ENCODE results near the gene C1QTNF4.
A peak's percentile ranks its signal among the peaks of the same experiment; 100 is the strongest.
"Not testable (repeated sequence)": the region's sequence is repeated elsewhere in the genome, so short reads cannot be mapped to it uniquely, and the experiment has no call there.

C1QTNF4 gene
- 0 to 0.24 (median 0.10) reads per million in 17 experiments for total RNA-seq

DNA sequence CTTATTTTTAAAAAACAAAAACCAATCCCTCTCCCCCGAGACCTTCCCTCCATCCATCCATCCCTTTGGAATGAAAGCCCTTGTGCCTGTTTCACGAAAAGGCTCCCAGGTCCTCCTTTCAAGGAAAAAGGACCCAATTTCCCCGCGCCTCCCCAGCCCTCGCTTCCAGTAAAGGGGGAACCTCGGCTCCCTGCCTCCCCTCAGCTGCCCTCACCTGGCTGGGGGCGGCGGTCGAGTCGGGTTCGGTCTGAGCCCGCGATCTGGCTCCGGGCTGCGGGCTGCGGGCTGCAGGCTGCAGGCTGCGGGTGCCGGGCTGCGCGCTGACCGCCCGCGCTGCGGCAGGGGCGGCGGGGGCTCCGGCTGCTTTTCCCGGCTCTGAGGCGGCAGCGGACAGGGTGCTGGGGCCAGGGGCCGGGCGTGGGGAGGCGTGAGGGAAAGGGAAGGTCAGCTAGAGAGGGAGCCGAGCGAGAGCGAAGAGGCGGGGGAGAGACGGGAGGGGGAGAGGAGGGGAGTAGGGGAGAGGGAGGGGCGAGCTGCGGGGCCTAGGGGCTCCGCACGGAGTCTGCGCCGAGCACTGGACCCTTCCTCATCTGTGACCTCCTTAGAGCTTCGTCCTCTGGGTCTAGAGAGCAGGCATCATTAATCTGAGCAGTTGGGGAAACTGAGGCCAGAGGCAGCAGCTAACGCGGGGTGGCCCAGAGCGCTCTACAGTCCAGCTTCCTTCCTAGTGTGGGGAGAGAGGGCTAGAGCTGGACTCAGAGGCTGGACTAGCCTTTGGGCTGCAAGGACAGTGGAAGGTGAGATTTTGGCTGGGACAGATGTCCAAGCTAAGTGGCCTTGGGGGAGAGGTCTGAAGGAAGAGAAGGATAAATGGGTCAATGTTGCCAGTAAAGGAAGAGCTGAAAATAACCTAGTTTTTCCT, at the start of gene C1QTNF4:
C1QTNF4 (minus strand) TSS at position 478 of the 922 bp plus-strand sequence. CDS start 3,601 bp downstream, outside the sequence.
- peak in 1 of 4 experiments; percentile 46 for DNase-seq

DNA sequence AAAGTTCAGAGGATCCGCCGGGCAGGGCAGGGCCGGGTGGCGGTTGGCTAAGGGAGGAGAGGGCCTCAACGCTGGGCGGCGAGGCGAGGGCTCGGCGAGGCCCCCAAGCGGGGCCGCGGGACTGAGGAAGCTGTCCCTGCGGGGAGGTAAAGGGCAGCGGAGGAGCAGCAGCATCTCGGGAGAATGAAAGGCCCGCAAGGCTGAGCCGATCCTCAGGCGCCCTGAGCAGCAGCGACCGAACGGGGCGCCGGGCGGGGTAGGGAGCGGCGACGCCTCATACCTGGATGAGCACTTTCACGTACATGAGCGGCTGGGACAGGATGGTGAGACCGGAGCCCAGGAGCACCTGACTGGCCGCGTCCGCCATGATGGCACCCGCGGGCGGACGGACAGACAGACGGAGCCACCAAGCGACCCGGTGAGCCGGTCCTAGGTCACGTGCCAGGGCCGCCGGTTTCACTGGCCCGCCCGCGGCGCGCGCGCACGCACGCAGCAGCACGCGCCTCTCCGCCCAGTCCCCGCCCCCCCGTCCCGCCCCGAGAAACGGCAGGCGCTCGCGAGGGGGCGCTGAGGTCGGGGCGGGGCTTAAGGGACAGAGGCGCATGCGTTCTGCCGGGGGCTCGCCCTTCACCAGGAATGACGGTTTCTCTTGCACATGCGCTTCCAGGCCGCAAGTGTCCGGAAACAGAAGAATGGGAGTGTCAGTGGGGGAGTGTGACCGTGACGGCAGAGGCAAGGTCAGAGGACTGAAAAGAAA, 48.1 kb upstream of the C1QTNF4 start, which contains the start of gene MTCH2:
MTCH2 (minus strand) TSS at position 461 of the 757 bp plus-strand sequence; CDS start at position 367, 94 bp downstream.
- DNase-seq = peak; percentile 99

- peak in 3 of 4 experiments; percentile 9 to 19 (median 14) for DNase-seq
These were observed 47.4 kb upstream of the C1QTNF4 start for GRCh38 chr11:47641600-47642098.

GRCh38 chr11:47640506-47640905, 46.3 kb upstream of the C1QTNF4 start:
- not testable (repeated sequence) for DNase-seq

- not testable (repeated sequence) for DNase-seq
These were observed 42.1 kb upstream of the C1QTNF4 start for GRCh38 chr11:47636331-47636730.

DNA sequence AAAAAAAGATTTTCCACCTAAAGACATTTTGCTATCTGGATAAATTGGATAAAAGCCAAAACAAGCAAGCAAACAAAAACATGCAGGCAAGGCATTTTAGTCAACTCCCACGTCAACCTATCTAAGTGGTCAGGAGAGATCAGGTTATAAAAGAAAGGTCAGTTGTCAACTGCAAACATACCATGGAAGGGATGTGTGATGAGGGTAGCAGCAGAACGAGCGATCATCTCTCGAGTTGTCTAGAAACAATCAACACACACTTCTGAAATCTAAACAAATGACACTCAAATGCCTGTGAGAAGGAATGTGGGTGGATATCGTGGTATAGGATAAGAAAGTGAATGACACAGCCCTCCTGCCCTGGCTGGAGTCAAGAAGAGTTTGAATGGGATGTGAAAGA, 37.3 kb upstream of the C1QTNF4 start:
- no peak for DNase-seq

DNA sequence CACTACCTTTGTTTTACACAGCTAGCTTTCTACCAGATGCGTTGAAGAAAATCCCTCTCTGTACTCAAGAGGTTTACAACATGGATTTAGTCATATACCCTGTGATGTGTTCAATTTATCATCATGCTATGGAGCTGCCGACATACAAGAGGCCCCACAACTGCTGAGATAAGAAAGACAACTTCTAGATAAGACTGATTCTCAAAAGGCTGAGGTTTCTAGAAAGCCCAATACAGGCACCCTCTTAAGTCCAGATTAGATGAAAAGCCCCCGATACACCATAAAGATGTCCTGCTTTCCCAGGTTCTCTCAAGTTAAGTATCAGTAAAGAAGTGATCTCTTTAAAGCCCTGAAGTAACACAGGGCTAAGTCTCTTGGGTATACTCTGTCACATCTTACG, 33.8 kb upstream of the C1QTNF4 start:
- DNase-seq = no peak

DNA sequence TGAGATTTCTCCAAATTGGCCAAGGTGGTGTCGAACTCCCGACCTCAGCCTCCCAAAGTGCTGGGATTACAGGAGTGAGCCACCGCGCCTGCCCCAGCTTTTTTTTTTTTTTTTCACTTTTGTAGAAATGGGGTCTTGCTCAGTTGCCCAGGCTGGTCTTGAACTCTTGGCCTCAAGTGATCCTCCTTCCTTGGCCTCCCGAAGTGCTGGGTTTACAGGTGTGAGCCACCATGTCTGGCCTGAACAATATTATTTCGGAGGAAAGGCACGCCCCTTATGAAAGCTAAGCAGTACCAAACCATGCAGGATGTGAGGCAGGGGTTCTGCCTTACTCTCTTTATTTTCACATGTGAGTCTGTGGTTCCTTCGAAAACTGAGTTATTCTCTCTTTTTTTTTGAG, 32.0 kb upstream of the C1QTNF4 start:
- DNase-seq = no peak

GRCh38 chr11:47620836-47621378, 26.7 kb upstream of the C1QTNF4 start:
- no peak for DNase-seq

GRCh38 chr11:47617417-47617809, 23.2 kb upstream of the C1QTNF4 start:
- DNase-seq = no peak

- peak; percentile 65 to 80 (median 72) for DNase-seq
These were observed 22.7 kb upstream of the C1QTNF4 start for GRCh38 chr11:47616726-47617416.

DNA sequence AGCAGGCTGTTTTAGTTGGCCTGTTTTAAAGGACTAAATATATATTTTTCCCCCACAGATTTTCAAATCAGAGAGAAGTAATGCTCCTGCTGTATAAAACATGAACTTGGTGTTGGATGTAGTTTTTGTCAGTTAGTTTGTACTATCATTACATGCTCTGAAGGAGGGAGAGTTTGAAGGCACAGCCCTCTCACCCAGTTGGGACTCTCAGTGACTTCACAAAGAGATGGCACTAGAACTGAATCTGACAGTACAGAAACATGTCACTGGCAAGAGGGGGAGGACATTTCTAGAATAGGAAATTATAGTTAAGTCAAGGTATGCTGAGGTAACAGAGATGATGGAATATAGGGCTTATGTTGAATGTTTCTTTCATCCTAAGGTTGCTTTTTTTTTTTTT, 21.0 kb upstream of the C1QTNF4 start:
- DNase-seq = no peak

- DNase-seq = peak; percentile 58 to 85 (median 74)
These were observed 17.2 kb upstream of the C1QTNF4 start for GRCh38 chr11:47611348-47611794.

GRCh38 chr11:47609675-47610074, 15.5 kb upstream of the C1QTNF4 start:
- no peak for DNase-seq

DNA sequence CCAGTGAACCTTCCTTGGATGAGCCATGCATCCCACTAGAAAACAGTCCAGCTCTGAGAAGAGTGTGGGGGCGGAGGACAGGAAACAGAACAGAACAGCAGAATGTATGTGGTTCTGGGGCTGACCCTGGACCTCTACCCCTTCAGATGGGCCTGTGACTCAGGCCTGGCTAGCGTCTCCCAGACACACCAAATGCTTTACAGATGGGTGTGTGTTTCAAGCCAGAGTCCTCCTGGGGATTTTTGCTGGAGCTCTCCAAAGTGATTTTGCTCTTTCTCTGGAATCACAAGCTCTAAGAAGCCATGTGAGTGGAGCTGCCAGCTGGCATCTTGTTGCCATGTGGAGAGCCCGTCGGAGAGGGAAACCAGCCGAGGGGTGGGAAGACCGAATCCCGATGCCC, 13.2 kb upstream of the C1QTNF4 start:
- peak in 2 of 4 experiments; percentile 11 to 16 for DNase-seq

DNA sequence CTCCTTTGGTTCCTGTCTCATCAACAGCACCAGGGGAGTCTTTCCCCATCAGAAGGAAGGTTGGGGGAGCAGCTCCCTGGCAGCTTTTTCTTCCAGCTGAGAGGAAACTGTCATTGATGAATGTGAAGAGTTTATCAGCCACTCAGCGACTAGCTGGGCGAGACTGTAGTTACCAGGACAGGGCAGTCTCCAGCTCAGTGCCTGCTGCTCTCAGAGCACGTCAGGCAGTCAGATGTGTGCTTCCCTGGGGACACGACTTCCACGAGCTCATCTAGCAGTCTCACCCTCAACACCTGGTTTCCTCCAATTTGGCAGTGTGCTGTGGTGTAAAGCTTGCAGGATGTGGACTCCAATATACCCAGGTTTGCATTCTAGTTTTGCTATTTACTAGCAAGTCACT, 12.5 kb upstream of the C1QTNF4 start:
- no peak for DNase-seq

GRCh38 chr11:47605921-47606320, 11.7 kb upstream of the C1QTNF4 start:
- no peak for DNase-seq

GRCh38 chr11:47603295-47603694, 9.1 kb upstream of the C1QTNF4 start:
- DNase-seq = no peak

- no peak for DNase-seq
These were observed 5.7 kb upstream of the C1QTNF4 start for GRCh38 chr11:47599902-47600301.

DNA sequence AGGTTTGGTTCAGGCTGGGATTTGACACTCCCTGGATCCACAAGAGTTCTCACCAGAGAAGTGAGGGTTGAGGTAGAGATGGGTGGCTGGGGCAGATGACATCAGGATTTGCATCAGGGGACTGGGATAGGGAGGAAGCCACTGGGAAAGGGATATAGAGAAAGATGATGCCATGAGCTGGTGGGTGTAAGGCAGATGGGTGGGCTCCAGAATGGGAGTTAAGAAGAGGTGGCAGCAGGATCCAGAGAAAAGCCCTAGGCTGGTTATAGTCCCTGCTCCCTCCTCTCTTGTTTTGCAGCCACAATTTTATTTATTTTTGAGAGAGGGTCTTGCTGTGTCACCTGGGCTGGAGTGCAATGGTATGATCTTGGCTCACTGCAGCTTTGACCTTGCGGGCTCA, 1.8 kb upstream of the C1QTNF4 start:
- no peak for DNase-seq

DNA sequence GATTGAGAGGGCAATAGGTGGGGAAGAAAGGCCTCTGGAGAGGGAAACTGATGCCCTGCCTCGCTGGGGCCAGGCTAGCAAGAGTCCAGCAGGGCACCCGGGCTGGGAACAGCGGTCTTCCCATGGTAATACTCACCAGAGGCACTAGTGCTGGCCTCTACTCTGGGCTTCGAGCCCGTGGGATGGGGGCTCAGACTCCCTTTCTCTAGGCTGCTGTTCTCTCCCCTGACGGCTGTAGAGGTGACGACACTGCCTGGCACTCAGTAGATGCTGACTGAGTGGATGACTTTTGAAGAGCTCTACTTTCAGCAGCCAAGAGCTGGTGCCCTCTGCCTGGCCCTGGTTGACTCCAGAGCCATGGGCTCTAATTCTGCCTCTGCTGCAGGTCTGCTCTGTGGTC, 818 bp upstream of the C1QTNF4 start:
- no peak for DNase-seq

DNA sequence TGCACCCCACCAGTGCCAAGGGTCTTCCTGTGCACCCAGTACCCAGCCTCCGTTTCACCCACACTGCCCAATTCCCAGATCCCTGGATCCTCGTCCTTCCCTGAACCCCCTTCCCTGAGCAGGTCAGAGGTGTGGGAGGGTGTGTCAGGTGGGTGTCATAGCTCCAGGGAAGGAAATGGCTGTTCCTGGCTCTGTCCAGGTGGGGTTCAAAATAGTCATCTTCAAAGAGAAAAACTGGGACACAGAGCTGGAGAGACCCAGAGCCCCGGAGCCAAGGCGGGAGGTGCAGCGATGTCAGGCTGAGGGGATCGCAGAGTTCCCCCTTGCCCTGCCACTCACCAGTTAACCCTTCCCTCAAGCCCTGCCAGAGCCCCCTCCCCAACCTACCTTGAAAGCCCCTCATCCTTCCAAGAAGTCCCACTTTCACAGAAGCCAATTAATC, 698 bp downstream of the C1QTNF4 start:
- DNase-seq = no peak

Data from suppressor macrophage (primary cell).